Fibroblast of skin of right quadriceps (primary cell): ENCODE measurements around the gene PKP4.
"Not testable (repeated sequence)": the region's sequence is repeated elsewhere in the genome, so short reads cannot be mapped to it uniquely, and the experiment has no call there.

ENCODE experiments used
- DNase-seq: peaks from one replicate; pipeline ENCODE4 v3.0.0-alpha.2; 2013

The PKP4 gene

GRCh38 chr2:158691619-158692018 lies 234.9 kb downstream of the PKP4 start:
- DNase-seq: no peak

GRCh38 chr2:158692372-158693103 lies 235.8 kb downstream of the PKP4 start:
- no peak for DNase-seq

- DNase-seq: no peak
Measured at GRCh38 chr2:158693476-158693875, 236.7 kb downstream of the PKP4 start.

- DNase-seq: no peak
Measured at GRCh38 chr2:158695305-158695704, 238.6 kb downstream of the PKP4 start.

- not testable (repeated sequence) for DNase-seq
Measured at GRCh38 chr2:158695744-158696143, 239.0 kb downstream of the PKP4 start.

GRCh38 chr2:158699323-158699722 lies 242.6 kb downstream of the PKP4 start:
- DNase-seq: no peak

- DNase-seq: no peak
Measured at GRCh38 chr2:158701101-158701500, 244.3 kb downstream of the PKP4 start.

- no peak for DNase-seq
Measured at GRCh38 chr2:158702740-158703139, 246.0 kb downstream of the PKP4 start.

- not testable (repeated sequence) for DNase-seq
Measured at GRCh38 chr2:158704724-158705465, 248.1 kb downstream of the PKP4 start.

- DNase-seq: no peak
Measured at GRCh38 chr2:158712791-158713522, 256.2 kb downstream of the PKP4 start.

- DNase-seq: no peak
Measured at GRCh38 chr2:158713523-158714138, 256.9 kb downstream of the PKP4 start.

- no peak for DNase-seq
Measured at GRCh38 chr2:158714420-158714819, 257.7 kb downstream of the PKP4 start.

GRCh38 chr2:158715357-158715756 lies 258.6 kb downstream of the PKP4 start:
- DNase-seq: no peak

GRCh38 chr2:158716121-158716791 lies 259.5 kb downstream of the PKP4 start:
- DNase-seq: no peak

- DNase-seq: no peak
Measured at GRCh38 chr2:158716921-158717320, 260.2 kb downstream of the PKP4 start.

- DNase-seq: no peak
Measured at GRCh38 chr2:158717366-158718195, 260.8 kb downstream of the PKP4 start.

- no peak for DNase-seq
Measured at GRCh38 chr2:158718196-158718585, 261.4 kb downstream of the PKP4 start.

GRCh38 chr2:158718851-158719250 lies 262.1 kb downstream of the PKP4 start:
- no peak for DNase-seq

- no peak for DNase-seq
Measured at GRCh38 chr2:158719403-158719802, 262.7 kb downstream of the PKP4 start.

- no peak for DNase-seq
Measured at GRCh38 chr2:158722266-158723105, 265.7 kb downstream of the PKP4 start.
